Central memory CD4-positive, alpha-beta T cell (primary cell): Measurements from ENCODE around the gene DUSP14.

ENCODE experiments used
- DNase-seq: peaks from one replicate; pipeline ENCODE4 v3.0.0; 2022

The DUSP14 gene

DNA sequence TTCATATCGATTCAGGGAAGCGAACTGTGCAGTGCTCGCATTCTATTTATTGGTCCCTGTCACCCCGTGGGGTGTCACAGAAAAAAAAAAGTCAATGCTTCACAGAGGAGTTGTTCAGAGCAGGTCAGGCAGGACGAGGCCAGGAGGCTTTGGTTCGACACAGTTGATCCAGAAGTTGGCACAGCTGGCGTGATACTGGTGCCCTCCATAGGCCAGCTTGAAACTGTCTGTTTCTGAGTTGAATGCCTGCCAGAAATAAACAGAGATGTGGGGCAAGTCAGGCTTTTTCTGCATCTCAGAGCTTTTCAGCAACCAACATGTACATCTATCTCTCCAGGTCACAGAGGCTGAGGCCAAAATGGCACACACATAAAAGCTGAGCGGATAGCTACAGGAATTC, 29.1 kb downstream of the DUSP14 start:
- no peak for DNase-seq

DNA sequence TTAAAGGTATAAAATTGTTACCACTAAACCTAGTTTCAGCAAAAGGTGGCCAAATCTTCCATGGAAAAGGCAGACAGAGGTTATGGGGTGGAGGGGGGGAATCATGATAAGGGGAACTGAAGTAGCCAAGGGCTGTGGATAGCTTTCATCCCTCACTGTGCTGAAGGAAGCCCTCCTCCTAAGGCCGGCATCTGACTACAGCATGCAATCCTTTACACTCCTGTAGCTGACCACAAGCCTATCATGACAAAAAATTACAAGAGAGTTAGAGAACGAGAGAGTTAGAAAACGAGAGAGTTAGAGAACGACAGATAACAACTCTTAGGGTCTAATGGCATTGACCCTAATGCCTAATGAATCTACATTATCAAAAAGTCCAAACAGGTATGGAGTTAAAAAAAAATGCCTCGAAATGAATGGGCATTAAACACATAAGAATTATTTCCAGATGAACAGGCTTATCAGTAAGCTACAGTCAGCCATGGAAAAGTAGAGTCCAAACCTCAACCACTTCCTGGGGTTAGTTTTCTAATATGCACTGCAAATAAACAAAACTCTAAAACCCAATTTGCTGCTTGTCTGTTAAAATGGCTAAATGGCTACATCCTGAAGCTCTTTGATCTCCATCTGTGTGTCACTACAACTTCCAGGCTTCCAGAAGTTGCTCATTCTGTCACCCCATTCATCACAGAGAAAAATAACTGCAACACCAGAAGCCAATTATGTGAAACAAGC, 29.7 kb downstream of the DUSP14 start:
- DNase-seq = no peak

DNA sequence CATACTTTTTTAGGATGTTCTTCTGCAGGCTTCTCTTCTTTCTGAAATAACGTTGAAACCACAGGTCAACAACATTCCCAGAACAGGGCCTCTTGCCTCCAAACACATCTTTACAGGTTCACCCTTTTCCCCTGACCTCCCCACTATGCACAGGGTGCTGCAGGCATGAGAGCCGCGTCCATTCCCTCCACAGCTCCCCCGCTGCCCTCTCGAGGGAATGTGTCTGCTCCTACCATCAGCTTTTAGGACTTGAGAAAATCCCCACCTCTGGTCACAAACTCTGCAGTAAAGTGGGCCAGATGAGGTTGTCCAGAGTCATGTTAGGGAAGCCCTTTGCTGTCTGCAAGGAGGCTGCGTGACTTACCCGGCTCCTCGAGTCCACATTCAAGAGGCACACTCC, 30.5 kb downstream of the DUSP14 start:
- DNase-seq = no peak

DNA sequence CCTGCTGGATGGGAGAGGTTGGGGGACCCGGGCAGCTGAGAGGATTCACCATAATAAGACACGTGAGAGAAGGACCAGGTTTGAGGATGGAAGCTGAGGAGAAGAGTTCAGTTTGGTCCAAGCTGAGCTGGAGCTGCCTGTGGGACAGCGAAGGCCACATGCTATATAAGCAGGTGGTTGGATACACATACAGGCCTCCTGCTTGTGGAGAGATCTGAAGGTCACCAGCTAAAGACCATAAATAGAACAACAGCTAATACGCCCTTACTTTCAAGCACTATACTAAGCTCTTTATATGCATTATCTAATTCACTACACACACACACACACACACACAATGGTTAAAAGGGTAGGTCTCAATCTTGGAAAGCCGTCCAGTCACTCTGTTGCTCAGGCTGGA, 32.1 kb downstream of the DUSP14 start:
- no peak for DNase-seq

DNA sequence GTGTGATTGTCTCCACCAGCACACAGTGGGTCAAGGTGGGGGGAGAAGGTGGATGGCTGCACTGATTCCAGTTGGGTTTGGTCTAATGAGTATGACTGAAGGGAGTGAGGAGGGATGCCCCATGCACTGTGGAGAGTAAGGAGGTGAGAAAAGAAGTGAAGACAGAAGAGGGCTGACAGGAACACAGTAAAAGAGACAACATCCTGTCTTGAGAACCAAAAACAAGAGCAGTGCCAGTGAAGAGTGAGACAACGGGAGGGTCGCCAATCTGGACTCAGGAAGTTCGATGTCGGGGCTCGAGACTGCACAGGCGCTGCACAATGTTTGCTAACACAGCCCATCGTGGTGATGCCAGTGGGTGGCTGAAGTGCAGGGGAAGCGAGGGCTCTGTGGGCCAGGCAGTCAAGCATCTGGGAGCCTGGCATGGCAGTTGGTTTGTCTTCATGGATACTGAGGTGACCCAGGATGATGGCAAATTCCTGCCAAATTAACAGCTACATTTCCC, 34.1 kb downstream of the DUSP14 start:
- DNase-seq = no peak

DNA sequence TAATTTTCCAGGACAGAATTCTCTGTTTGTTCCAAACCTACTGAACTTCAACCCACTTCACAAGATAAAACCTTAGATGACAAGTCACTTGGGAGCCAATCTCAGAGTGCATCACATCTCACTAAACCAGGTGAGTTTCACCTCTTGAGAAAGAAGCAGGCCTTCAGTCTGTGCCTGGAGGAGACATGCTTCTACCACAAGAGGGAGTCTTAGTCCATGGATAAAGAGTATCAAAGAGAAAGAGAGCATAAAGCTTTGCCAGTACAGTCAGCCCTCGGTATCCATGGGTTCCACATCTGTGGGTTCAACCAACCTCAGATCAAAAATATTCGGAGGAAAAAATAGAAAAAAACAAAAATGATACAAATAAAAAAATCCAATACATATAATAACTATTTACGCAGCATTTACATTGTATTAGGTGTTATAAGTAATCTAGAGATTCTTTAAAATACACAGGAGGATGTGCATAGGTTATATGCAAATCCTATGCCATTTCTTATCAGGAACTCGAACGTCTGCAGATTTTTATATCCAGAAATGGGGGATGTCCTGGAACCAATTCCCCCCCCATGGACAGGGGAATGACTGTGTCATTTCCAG, 37.7 kb downstream of the DUSP14 start:
- DNase-seq = peak; percentile 28

DNA sequence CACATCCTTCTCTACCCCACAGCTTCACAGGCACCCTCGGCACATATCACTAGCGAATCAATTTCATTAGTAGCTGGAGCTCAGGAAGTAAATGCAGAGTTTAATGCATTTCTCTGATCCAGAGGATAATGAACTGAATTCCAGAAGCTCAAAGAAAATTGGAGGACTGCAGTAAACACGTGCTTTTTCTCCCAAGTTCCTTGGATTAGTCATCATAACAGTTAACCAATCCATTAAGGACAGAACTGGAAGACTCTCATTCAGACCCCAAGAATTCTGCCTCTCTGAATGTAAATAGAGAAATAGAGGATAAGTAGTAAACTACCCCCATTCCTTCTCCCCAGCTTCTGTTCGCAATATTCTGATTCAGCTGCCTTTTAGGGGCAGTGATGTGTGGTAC, 40.7 kb downstream of the DUSP14 start:
- no peak for DNase-seq

DNA sequence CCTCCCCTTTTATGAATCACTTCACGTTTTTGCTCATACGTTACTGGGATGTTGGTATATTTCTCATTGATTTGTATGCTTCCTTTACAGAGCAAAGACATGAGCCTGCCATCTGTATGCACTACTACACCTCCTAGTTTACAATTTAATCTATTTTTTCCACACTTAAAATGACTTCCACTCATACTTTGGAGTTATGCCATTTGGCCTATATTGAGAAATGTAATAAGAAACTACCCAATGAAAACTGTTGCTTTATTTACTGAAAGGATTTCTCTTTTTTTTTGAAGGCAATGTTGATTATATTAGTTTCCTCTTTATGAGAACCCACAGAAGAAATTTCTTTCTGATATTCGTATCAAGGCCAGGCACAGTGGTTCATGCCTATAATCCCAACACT, 43.1 kb downstream of the DUSP14 start:
- no peak for DNase-seq

DNA sequence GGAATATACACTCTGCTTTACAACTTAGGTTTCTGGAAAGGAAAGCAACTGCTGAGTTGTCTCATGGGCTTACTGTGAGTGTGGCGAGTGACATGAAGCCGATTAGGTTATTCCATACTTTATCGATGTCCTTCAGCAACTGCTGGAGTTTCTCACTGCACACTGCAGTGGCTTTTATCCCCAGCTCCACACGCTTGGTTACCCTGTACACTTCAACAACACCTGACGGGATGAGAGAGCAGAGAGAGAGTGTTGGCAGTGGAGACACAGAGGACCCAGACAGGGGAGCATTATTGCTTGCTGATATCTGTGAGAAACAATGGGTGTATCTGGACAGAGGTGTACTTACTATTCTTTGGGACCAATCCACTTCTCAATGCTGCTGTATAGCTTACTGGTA, 46.2 kb downstream of the DUSP14 start:
- DNase-seq = no peak

DNA sequence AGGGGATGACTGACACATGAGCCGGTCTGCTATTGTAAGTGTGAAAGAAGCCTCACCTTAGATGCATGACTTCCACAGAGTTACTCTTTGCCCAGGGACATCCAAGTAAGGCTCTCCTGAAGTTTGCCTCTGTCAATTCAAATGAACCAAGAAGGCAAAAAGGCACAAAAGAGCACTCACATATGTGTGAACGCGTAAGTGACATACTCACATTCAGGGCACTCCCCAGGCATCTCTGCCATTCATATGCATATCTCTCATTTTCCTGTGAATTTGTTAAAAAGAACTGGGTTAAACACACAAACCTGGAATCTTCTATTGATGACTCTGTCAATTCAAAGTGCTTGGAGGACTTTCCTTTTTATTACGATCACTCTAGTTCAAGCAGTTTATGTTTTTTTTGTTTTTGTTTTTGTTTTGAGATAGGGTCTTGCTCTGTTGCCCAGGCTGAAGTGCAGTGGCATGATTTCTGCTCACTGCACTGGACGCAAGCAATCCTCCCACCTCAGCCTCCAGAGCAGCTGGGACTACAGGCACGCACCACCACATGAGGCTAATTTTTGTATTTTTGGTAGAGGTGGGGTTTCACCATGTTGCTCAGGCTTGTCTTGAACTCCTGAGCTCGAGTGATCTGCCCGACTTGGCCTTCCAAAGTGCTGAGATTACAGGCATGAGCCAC, 49.4 kb downstream of the DUSP14 start:
- no peak for DNase-seq

DNA sequence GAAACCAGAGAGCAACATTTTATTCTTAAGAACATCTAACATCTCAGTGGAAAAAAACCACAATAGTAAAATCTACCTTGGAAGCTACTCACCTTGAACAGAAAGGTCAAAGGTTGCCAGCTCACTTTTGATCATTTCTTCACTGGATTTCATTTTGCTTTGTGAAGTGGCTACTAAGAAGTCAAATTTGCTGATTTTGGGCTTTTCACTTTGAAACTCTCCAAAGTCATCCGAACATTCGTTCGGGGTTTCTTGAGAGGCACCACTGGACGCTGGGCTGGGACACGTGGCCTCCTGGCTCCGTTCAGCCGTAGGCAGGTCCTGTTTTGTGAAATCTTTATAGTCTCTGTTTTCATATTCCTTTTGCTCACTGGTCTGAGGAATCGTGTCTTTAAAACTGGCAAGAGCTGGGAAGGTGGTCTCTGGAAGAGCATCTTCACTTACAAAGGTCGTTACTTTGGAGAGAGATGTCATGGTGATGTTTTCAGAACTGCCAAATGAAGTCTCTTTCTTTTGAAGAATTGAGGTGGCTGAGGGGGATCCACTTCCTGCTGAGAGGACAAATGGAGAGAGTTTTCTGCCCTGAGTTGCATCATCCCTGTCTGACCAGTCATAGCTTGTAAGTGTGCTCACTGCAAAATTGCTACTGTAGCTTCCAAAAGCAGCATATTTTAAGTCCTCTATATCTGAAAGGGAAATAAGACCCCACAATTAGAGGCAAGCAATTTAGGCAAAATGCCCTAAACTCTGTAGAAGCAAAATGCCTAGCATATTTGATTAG, 52.4 kb downstream of the DUSP14 start:
- DNase-seq = no peak

DNA sequence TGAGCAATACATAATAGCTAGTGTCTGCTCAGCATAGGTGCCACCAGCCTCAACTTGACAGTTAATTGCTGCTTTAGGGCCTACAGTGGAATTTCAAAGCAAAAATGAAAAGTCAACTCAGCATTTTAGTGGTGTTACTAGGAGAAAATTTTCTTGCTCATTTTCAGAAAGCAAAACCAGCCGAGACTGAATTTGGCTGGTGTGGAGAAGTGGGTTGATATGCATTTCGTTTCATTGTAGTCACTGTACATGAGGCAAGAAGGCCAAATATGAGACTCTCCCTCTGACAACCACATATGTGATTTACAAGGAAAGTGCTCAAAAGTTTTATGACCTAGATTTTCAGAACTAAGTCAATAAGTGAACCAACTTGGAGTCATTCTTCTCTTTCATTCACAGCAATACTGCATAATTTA, 54.0 kb downstream of the DUSP14 start:
- no peak for DNase-seq

DNA sequence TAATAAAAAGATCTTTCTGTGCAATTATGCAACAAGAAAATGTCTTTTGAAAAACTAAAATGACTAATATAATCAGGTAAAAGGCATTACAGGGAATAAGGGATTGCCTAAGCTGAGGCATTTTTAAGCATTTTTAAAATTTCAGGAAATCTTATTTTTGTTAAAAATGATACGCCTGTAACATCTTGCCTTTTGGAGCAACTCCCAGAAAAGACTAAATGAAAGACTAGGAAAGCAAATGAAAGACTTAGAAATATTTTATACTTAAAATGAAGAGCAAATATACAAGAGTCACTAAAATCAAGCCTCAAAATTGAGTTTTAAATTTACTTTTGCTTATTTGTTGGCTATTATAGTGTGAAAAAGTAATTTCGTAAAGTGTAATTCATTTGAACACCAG, 55.8 kb downstream of the DUSP14 start:
- DNase-seq = no peak

DNA sequence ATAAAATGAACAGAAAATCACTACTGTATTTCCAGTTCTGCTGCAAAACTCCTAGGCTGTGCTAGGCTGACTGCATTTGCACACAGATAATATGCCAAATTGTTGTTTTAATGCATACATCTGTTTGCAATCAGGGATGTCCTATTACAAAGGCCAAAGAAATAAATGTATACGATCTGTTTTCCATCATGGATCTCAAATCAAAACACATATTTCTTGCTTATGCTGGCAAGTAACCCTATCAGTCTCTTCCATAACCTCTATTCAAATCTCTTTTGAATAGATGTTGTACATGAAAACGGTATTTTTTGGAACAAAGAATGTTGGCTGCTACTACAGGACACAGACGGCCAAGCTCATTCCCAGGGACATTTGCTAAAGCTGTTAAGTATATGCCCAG, 56.6 kb downstream of the DUSP14 start:
- DNase-seq = no peak

DNA sequence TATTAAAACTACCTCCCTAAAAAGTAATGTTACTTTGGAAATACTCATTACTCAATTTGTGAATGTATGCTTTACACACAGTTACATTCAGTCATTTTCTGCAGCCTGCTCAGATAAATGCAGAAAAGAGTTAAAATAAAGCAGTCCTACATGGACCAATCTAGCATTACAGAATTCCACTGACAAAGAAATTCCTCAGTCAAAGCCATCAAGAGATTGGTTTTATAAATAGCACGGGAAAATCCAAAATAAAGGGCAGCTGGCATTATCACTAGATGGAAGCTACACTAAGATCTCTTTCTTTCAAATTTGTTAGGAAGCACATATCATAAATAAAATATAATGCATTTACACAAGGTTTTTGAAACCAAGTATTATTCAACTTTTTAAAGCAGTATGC, 58.3 kb downstream of the DUSP14 start:
- no peak for DNase-seq

DNA sequence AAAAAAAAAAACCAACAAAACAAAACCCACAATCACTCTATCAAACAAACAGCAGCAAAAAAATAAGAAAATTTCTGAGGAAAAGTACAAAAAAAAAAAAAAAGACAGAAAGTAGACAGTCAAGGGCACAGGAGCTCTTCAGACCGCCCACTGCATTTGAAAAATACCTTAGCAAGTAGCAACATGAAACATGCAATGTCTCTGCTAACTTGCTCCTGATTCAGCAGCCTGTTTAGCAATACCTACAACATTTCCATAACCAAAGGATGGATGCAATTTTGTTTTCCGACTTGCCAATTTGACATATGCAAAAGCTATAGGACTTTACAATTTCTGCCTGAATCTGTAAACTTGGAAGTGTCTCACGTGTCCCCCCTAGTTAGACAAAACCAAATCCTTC, 62.1 kb downstream of the DUSP14 start:
- no peak for DNase-seq

DNA sequence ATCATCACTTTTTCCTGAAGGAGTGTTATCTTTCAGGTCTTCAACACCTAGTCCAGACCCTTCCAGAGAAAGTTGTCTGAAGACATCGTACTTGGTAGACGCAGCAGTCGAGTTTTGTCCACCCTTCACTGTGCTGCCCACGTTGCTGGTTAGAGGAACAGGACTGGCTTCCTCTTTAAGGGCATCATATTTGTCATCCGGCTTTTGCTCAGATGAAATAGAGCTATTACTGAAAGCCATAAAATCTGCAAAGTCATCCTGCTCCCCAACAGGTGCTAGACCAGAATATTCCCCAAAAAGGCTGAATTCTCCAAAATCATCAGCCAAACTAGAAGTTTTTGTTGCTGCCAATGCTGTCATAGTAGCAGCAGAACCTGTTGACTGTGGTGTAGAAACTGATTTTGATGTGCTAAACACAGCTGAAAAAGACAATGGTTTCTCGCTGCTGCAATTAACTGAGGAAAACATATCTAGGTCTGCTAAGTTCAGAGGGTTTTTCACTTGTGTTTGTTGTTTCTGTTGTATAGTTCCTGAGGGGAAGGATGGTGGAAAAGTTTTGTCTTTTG, 63.8 kb downstream of the DUSP14 start:
- no peak for DNase-seq

DNA sequence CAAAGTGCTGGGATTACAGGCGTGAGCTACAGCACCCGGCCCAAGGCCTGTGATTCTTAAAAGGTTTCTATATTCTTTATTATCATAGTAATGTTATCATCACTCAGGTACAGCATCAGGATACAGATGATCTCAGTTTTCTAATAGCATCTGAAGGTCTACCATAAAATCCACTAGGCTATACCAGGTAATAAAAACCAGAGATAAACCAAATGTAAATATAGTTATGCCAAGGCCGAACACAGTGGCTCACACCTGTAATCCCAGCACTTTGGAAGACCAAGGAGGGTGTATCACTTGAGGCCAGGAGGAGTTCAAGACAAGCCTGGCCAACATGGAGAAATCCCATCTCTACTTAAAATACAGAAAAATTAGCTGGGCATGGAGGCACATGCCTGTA, 65.7 kb downstream of the DUSP14 start:
- no peak for DNase-seq

DNA sequence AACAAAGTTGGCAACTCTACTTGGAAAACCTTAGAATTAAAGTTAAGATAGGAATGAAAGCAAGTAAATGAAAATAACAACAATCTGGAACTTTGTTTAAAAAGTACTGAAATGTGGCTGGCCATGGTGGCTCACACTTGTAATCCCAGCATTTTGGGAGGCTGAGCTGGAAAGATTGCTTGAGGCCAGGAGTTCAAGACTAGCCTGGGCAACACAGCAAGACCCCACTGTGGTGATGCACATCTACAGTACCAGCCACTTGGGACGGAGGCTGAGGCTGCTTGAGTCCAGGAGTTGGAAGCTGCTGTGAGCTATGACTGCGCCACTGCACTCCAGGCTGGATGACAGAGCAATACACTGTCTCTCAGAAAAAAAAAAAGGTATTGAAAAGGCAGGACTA, 67.8 kb downstream of the DUSP14 start:
- no peak for DNase-seq

DNA sequence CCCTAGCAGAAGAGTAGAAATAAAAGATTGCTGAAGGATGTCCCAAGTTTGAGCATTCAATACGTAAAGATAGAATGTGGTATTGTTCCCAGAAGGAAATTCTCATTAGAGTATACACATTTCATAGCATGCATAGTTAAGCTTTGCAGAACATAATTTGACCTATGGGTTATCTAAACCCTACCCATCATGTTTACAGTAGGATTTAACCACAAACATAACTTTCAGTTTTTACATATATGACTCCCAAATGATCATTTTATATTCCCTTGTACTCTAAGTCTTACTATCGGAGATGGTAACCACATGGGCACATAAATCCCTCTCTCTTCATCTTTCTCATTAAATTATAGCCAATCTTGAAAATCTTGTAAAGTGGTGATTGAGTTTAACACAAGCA, 68.6 kb downstream of the DUSP14 start:
- no peak for DNase-seq

DNA sequence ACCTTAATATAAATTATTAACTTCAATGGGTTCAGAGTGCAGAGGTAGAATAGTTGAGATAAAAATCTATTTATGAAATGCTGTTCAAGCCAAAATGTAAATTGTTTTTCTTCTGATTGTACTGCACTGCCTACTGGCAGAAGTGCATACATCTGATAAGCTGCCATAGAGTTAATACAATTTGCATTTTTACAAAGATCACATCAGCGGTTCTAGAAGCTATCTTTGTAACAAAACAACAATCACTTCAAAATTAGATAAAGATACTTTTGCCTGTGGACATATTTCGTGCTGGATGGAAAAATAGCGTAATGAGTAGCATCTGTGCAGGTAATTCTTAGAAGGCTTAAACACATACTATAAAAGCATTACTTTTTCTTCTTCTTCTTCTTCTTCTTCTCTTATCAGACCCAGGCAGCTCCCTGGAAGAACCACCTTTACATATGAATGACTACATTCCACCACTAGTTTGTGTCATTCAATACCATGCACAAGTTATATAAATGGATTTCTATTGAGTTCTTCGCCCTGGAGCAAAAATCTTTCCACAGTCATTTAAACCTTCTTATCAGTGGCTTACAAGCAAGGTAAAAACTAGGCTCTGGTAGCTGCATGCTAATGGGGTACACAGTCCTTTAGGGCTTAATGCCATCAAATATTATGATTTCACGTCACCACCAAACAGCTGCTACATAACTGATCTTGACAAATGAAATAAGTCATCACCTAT, 72.5 kb downstream of the DUSP14 start:
- no peak for DNase-seq
